ENCODE data around the gene MAN1A1. TPM values are rescaled to one million over a fixed set of nuclear protein-coding genes. Genes with fewer than 3 reads are reported as not detected.

The MAN1A1 gene
- total RNA-seq, 1 donor, result 175 TPM

DNA sequence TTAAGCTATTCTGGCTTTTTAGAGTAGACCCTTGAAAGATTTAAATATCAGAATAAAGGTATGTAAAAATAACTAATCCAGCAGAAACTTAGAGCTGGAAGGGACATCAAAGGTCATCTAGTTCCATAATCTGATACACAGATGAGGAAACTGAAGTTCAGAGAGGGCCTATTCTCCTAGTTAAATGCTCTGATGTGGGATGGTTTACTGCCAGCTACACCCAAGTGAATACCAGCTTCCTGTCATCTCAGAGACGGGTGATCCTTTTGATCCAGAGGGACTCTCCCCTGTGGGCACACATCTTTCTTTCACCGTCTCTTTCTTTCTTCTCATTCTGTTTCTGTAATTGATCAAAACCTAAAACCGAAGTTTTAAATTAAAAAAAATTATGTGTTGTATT lies 94.1 kb downstream of the MAN1A1 start:
- no peak for TF ChIP-seq CTCF (IDR thresholded peaks at IDR 0.05; ENCODE audit: insufficient read depth, low read length)
- no peak for DNase-seq (ENCODE audit: low read depth)
- H3K4me3 ChIP-seq (ENCODE audit: low read depth, low read length), result no peak overlapping the region

DNA sequence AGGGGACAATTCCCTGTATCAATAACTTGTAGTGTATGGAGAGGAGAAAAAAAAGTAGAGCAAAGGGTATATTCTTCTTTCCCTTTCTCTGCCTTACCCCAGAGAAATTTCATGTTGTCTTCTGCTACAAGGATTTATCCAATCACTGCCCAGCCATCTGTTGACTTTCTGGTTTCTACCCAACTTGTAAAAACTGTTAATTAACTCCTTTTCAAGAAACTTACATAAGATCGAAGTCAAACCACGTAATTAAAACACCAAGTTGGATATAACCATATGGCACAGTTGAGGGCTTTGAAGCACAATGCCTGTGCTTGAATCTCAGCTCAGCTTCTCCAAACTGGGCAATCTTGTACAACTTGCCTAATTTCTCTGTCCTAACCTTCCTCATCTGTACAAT lies 99.5 kb downstream of the MAN1A1 start:
- TF ChIP-seq CTCF (IDR thresholded peaks at IDR 0.05; ENCODE audit: insufficient read depth, low read length), result no peak
- no peak for DNase-seq (ENCODE audit: low read depth)
- no peak overlapping the region for H3K4me3 ChIP-seq (ENCODE audit: low read depth, low read length)

DNA sequence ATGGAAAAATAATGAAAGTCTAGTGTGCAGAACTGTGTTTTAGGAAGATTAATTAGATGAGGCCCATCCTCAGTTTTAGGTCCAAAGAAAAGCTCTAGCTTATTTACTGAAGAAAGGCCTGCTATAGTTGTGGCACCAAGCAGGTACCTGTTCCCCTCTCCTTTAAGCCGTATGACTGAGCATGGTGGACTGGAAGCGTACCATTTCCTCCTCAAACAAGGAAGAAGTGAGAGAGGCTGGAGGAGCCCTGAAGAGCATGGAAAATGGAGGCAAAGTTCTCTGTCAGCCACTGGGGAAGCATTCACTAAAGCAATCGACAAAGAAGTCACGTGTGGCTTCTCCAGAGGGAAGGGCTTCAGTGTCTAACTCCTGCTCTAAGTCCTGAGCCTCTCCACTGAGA lies 100.2 kb downstream of the MAN1A1 start:
- TF ChIP-seq CTCF (IDR thresholded peaks at IDR 0.05; ENCODE audit: insufficient read depth, low read length), result no peak
- no peak overlapping the region for H3K4me3 ChIP-seq (ENCODE audit: low read depth, low read length)
- DNase-seq (ENCODE audit: low read depth), result no peak

GRCh38 chr6:119247504-119247903 lies 102.1 kb downstream of the MAN1A1 start:
- H3K4me3 ChIP-seq (ENCODE audit: low read depth, low read length), result no peak overlapping the region
- TF ChIP-seq CTCF (IDR thresholded peaks at IDR 0.05; ENCODE audit: insufficient read depth, low read length), result no peak
- no peak for DNase-seq (ENCODE audit: low read depth)

- no peak for DNase-seq (ENCODE audit: low read depth)
- TF ChIP-seq CTCF (IDR thresholded peaks at IDR 0.05; ENCODE audit: insufficient read depth, low read length), result no peak
These were observed 105.9 kb downstream of the MAN1A1 start for GRCh38 chr6:119243657-119244056.

DNA sequence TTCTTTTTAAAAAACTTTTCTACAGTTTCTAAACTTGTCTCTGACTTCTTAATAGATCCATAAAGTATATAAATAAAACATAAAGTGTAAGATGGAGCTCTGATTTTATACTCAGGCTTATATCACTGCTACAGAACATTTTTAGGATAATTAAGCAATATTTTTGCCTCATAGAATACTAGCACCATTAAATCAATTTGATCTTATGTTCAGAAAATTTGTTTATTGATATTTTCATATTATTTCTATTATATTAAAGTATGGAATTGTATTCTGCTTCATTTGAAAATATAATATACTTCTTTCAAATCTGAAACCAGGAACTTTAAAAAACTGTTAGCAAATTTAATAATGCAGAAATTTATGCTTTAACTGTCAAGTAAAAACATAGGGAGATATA lies 106.5 kb downstream of the MAN1A1 start:
- H3K4me3 ChIP-seq (ENCODE audit: low read depth, low read length), result no peak overlapping the region
- no peak for DNase-seq (ENCODE audit: low read depth)
- no peak for TF ChIP-seq CTCF (IDR thresholded peaks at IDR 0.05; ENCODE audit: insufficient read depth, low read length)

More at GRCh38 chr6:119243657-119244056, 105.9 kb downstream of the MAN1A1 start:
- no peak overlapping the region for H3K4me3 ChIP-seq (ENCODE audit: low read depth, low read length)

- no peak for DNase-seq (ENCODE audit: low read depth)
- TF ChIP-seq CTCF (IDR thresholded peaks at IDR 0.05; ENCODE audit: insufficient read depth, low read length), result no peak
- no peak overlapping the region for H3K4me3 ChIP-seq (ENCODE audit: low read depth, low read length)
These were observed 107.8 kb downstream of the MAN1A1 start for GRCh38 chr6:119241540-119242309.

Measured in fibroblast of the aortic adventitia (primary cell).